GM21515 (cell line): ENCODE data around the gene SHKBP1.
"Not testable (repeated sequence)": the region's sequence is repeated elsewhere in the genome, so short reads cannot be mapped to it uniquely, and the experiment has no call there.

ENCODE experiments used
- ATAC-seq: cut with Tn5 transposase; IDR thresholded peaks from one replicate; pipeline ENCODE4 v1.9.1; 2021; ENCODE audit not compliant: unreplicated experiment

Gene SHKBP1

GRCh38 chr19:40612831-40613689 lies 36.4 kb downstream of the SHKBP1 start:
- ATAC-seq = no peak

DNA sequence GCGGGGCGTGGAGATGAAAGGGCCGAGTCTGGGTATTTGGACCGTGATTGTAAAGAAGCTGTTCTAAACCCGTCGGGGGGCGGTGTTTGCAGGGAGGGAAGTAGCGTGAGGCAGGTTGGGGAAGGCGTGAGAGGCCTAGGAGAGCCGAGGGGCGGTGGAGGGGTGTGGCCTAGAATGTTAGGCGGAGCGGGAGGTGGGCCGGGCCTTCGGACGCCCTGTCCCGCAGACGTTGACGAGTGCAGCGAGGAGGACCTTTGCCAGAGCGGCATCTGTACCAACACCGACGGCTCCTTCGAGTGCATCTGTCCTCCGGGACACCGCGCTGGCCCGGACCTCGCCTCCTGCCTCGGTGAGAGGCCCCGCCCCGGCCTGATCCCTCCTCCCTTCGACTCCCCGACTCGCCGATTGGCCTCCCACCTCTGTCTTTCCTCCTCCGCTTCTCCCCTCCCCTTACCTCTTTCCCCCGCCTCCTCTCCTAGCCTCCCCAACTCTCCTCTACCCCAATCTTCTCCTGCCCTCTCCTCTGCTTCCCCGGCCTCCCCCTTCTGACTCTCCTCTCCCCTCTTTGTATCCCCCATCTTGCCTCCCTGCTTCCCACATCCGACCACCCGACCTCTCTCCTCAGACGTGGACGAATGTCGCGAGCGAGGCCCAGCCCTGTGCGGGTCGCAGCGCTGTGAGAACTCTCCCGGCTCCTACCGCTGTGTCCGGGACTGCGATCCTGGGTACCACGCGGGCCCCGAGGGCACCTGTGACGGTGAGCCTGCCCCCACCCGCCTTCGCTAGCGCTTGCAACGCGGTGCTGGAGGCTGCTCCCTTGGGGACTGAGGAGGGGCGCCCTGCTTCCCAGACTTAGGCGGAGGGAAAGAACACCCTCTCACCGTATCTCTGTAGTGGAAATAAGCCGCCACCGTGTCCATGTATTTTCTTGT lies 37.3 kb downstream of the SHKBP1 start:
- no peak for ATAC-seq

DNA sequence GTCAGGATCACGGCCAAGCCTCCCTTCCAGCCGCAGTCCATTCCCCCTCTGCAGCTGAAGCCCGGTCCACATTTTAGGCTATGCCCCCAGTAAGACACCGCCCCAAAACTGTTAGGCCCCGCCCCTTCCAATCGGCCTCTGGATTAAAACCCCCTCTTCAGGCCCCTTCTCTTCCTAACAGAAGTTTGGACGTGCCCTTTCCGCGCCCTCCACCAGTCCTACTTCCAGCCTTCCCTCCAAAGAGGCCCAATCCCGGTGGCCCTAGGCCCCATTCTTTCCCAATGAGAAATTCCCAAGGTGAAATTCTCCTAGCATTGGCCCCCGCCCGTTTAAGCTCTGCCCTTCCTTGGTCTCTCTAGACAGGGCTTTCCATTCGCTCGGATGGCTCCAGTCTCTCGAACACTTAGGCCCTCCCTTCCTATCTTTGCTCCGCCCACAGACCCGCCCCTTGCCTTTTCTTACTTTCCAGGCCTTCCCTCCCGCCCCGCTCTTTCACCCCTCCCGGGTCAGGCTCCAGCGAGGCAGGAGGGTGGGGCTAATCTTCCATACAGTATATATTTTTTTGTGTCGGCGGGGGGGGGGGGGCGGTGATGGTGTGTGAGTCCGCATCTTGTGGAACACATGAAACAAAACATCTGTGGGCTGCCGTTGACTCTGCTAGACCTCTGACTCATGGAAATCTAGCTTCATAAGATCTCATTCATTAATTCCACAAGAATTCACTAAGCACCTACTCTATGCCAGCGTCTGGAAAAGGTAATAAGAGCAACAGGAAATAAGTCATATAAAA lies 38.1 kb downstream of the SHKBP1 start:
- ATAC-seq = no peak

GRCh38 chr19:40616178-40616577 lies 39.5 kb downstream of the SHKBP1 start:
- ATAC-seq = no peak

DNA sequence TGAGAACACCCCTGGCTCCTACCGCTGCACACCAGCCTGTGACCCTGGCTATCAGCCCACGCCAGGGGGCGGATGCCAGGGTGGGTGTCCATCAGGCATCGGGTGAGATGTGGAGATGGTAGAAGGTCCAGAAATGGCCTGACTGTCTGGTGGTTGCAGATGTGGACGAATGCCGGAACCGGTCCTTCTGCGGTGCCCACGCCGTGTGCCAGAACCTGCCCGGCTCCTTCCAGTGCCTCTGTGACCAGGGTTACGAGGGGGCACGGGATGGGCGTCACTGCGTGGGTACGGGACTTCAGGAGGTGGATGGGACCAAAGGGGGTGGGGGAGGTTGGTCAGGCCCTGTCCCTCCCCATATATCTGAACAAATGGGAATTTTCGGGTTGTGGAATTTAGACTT lies 40.3 kb downstream of the SHKBP1 start:
- ATAC-seq = no peak

GRCh38 chr19:40617961-40618360 lies 41.3 kb downstream of the SHKBP1 start:
- no peak for ATAC-seq

- no peak for ATAC-seq
These were observed 42.9 kb downstream of the SHKBP1 start for GRCh38 chr19:40619333-40620160.

DNA sequence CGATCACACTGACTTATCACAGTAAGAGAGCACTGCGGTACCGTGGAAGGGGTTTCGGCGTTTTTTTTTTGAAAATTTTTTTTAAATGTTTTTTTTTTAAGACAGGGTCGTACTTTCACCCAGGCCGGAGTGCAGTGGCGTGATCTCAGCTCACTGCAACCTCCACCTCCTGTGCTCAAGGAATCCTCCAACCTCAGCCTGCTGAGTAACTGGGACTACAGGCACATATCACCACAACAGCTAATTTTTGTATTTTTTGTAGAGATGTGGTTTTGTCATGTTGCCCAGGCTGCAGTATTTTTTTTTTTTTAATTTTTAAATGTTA lies 43.5 kb downstream of the SHKBP1 start:
- ATAC-seq = no peak

- ATAC-seq = no peak
These were observed 44.6 kb downstream of the SHKBP1 start for GRCh38 chr19:40621283-40621682.

GRCh38 chr19:40621966-40622772 lies 45.5 kb downstream of the SHKBP1 start:
- no peak for ATAC-seq

DNA sequence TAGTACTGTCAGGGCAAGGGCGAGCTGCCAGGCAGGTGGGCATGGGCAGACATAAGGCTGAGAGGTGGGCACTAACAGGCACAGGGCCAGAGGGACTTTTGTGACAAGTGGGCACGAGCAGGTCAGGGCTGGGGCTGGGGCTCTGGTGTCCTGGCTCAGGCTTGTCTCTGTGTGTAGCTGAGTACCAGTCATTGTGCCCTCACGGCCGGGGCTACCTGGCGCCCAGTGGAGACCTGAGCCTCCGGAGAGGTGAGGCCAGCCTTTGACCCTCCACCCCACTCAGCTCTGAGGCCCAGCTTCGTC lies 46.1 kb downstream of the SHKBP1 start:
- ATAC-seq = no peak

DNA sequence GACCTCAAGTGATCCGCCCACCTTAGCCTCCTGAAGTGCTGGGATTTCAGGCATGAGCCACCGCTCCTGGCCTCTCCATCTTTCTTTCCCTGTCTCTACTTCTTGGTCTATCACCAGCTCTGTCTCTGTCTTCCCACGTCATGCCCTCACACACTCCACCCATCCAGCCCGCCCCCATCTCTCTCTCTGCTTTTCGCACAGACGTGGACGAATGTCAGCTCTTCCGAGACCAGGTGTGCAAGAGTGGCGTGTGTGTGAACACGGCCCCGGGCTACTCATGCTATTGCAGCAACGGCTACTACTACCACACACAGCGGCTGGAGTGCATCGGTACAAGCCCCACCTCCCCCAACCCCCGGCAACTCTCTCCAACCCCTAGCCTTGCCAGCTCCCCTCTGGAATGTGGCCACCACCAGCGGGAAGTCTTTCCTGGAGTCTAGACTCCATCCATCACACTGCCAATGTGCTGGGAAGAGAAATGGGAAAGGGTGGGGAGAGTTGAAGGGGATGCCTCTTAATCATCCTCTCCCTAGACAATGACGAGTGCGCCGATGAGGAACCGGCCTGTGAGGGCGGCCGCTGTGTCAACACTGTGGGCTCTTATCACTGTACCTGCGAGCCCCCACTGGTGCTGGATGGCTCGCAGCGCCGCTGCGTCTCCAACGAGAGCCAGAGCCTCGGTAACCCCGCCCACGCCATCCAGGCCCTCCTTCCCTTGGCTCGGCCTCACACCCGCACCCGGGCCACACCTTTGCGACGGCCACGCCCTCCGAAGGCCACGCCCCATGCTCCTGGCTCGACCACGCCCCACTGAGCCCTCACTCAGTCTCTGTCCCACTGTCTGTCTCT lies 47.0 kb downstream of the SHKBP1 start:
- ATAC-seq = no peak

DNA sequence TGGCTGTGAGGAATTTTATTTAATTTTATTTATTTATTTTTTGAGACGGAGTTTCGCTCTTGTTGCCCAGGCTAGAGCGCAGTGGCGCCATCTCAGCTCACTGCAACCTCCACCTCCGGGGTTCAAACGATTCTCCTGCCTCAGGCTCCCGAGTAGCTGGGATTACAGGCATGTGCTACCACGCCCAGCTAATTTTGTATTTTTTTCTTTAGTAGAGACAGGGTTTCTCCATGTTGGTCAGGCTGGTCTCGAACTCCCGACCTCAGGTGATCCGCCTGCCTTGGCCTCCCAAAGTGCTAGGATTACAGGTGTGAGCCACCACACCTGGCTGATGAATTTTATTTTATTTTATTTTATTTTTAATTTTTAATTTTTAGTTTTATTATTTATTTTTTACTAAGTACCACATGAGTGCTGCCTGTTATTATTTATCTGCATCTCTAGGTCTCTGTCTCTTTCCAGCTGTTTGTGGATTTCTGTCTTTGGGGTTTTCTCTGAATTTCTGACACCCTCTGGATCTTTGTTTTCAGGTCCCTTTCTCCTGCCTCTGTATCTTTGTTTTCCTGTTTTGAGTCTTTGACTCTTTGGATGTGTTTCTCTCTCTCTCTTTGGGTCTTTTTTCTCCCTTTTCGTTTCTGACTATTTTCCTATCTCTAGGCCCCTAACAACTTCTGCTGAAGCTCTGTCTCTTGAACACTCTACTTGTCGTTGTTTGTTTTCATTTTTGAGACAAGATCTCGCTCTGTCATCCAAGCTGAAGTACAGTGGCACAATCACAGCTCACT lies 47.9 kb downstream of the SHKBP1 start:
- ATAC-seq = not testable (repeated sequence)

GRCh38 chr19:40625406-40626120 lies 48.9 kb downstream of the SHKBP1 start:
- ATAC-seq = no peak

DNA sequence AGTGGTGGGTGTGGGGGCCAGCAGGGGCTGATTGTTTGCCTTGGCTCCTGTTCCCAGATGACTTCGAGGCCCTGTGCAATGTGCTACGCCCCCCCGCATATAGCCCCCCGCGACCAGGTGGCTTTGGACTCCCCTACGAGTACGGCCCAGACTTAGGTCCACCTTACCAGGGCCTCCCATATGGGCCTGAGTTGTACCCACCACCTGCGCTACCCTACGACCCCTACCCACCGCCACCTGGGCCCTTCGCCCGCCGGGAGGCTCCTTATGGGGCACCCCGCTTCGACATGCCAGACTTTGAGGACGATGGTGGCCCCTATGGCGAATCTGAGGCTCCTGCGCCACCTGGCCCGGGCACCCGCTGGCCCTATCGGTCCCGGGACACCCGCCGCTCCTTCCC lies 50.2 kb downstream of the SHKBP1 start:
- ATAC-seq = no peak

DNA sequence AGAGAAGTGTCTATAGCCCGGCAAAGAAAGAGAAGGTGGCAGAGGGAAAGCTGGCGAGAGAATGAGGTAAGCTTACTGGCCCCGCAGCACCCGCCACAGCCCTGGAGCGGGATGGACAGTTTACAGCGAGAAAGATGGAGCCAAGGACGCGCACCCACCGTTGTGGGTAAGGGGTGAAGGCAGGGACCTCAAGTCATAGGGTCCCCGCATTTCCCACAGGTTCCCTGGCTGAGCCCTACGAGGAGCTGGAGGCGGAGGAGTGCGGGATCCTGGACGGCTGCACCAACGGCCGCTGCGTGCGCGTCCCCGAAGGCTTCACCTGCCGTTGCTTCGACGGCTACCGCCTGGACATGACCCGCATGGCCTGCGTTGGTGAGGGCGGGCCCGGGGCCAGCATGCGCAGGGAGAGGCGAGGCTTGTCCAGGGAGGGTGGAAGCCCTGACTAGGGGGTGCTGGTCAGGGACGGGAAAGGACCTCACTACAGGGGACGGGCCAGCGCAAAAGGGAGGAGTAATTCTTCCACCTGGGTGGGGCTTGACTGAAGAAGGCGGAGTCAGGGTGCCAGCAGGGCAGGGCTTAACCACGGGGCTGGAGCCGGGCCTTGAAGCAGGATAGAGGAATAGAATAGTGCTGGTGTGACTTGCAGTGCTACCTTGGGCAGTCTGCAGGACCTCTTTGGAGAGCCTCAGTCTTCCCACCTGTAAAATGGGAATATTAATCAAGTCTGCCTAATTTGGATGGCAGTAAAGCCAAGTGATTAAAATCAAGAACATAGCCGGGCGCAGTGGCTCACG lies 51.0 kb downstream of the SHKBP1 start:
- no peak for ATAC-seq

DNA sequence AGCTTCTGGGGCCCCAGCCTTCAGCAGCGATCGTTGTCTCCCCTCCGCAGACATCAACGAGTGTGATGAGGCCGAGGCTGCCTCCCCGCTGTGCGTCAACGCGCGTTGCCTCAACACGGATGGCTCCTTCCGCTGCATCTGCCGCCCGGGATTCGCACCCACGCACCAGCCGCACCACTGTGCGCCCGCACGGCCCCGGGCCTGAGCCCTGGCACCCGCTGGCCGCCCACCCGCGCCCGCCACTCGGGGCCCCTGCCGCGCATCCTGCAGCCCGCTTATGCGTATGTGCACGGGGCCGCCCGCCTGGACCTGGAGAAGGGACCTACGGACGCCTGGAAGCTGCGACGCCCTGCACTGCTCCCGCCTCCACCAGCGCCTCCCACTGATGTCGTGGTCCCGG lies 52.7 kb downstream of the SHKBP1 start:
- ATAC-seq = no peak
